ENCODE data around the gene AFG1L.

DNA sequence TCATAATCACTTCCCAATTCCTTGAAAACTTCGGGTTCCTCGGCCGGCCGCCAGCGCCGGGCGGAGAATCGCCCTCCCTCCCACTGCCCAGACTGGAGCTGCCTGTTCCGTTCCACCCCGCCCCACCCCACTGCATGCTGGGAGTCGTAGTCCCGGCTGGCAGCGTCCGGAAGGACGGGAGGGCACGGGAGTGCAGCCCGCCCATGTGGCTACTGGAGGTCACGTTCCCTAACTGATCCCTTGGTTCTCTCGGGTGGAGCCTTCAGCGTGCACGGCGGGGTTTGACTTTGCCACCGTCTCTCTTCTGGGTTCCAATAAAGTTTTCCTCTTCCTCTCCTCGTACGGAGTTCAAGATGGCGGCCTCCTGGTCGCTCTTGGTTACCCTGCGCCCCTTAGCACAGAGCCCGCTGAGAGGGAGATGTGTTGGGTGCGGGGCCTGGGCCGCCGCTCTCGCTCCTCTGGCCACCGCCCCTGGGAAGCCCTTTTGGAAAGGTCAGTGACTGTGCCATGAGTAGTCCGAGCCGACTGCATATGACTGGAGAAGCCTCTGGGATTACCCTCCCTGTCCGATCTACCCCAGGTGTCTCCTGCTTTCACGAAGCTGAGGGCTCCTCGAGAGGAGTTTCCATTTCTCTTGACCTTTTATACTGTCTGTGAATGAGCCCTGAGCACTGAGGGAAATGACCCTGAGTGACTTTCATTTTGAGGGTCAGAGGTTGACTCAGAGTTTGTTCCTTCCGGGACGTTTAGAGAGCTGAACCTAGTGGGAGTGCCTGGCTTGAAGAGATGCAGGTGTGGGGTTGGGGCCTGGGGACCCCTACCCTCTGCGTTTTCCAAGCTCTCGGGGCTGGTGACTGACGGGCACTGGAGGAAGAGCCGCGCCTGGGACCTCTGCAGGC is at the start of gene AFG1L:
- TF ChIP-seq POLR2A (IDR thresholded peaks at IDR 0.05) (peak in 1 of 4 donors; percentile 47), CTCF (IDR thresholded peaks at IDR 0.05) (no peak), POLR2AphosphoS5 (IDR thresholded peaks at IDR 0.05) (peak; percentile 86 to 96 (median 91))

Data from stomach (tissue), 4 donors.